Upper lobe of left lung (tissue), 6 donors: ENCODE results near the gene KLHL33. TPM values are rescaled to one million over a fixed set of nuclear protein-coding genes. Genes with fewer than 3 reads are reported as not detected.

Experiments
- ATAC-seq, 2 donors: fragments of 200-7000 bp; cut with Tn5 transposase; one replicate each; pipeline ENCODE4 v1.9.1; 2022; ENCODE audit warnings: mild to moderate bottlenecking in 2 of 2, moderate library complexity in 2 of 2; ENCODE audit not compliant: low FRiP score in 2 of 2
- DNase-seq, 2 donors: peaks; one replicate each; pipeline ENCODE4 v3.0.0-alpha.2; 2019 to 2020
- H3K27ac ChIP-seq, 4 donors: fragments of 200-600 bp; sonication (generic); one replicate each; pipeline ENCODE4 v1.5.1; 2016 to 2019
- H3K27me3 ChIP-seq, 4 donors: fragments of 200-600 bp; sonication (generic); one replicate each; pipeline ENCODE4 v1.5.1; 2017 to 2019
- H3K36me3 ChIP-seq, 4 donors: fragments of 200-600 bp; sonication (generic); one replicate each; pipeline ENCODE4 v1.5.1; 2016 to 2019
- H3K4me1 ChIP-seq, 4 donors: fragments of 200-600 bp; sonication (generic); one replicate each; pipeline ENCODE4 v1.5.1; 2018 to 2019
- H3K4me3 ChIP-seq, 4 donors: fragments of 200-600 bp; sonication (generic); one replicate each; pipeline ENCODE4 v1.5.1; 2017 to 2019; ENCODE audit warnings: mild to moderate bottlenecking in 2 of 4, moderate library complexity in 1 of 4
- H3K9me3 ChIP-seq, 4 donors: fragments of 200-600 bp; sonication (generic); one replicate each; pipeline ENCODE4 v1.5.1; 2018 to 2019
- CTCF ChIP-seq, 6 experiments: fragments of 450-650 bp in 4 of 6; fragments of 200-600 bp in 2 of 6; sonication (generic) in 2 of 6; IDR thresholded peaks; one replicate each; pipeline ENCODE4 v1.5.1; 2016 to 2019; ENCODE audit warnings: antibody characterized with exemption in 6 of 6
- EP300 ChIP-seq, 4 donors: sonication (generic); formaldehyde crosslinking; IDR thresholded peaks; one replicate each; pipeline ENCODE4 v1.5.1; 2017; ENCODE audit warnings: antibody characterized with exemption in 4 of 4, control low read depth in 2 of 4
- POLR2A ChIP-seq, 4 donors: fragments of 450-650 bp; IDR thresholded peaks; one replicate each; pipeline ENCODE4 v1.5.1; 2016 to 2017; ENCODE audit warnings: antibody characterized with exemption in 4 of 4, mild to moderate bottlenecking in 2 of 4
- POLR2AphosphoS5 ChIP-seq, 2 donors: sonication (generic); formaldehyde crosslinking; IDR thresholded peaks; one replicate each; pipeline ENCODE4 v1.5.1; 2017; ENCODE audit warnings: antibody characterized with exemption in 2 of 2
- WGBS, 2 donors: methylation state at CpG; one replicate each; pipeline ENCODE4 v1.1.5; 2017 to 2018; 5-methylcytosine and 5-hydroxymethylcytosine counted together
- total RNA-seq, 6 donors: library from RNA; depleted of rRNA in 4 of 6; stranded (reverse); fragments of >200 nt in 4 of 6; gene quantifications; one replicate each; pipeline versions ENCODE4 v1.1.0 to v1.2.1, GENCODE V29; 2016 to 2021
- donor health status: DM: no; HTN: no; CAD: no; lungs with moderate emphysema.
- donor health status: DM: no; HTN: yes; CAD: no; lungs with severe emphysema.

The KLHL33 gene
- total RNA-seq, 6 donors from 2014 or later: 0.22 to 0.60 (median 0.24) TPM; not detected in 3

DNA sequence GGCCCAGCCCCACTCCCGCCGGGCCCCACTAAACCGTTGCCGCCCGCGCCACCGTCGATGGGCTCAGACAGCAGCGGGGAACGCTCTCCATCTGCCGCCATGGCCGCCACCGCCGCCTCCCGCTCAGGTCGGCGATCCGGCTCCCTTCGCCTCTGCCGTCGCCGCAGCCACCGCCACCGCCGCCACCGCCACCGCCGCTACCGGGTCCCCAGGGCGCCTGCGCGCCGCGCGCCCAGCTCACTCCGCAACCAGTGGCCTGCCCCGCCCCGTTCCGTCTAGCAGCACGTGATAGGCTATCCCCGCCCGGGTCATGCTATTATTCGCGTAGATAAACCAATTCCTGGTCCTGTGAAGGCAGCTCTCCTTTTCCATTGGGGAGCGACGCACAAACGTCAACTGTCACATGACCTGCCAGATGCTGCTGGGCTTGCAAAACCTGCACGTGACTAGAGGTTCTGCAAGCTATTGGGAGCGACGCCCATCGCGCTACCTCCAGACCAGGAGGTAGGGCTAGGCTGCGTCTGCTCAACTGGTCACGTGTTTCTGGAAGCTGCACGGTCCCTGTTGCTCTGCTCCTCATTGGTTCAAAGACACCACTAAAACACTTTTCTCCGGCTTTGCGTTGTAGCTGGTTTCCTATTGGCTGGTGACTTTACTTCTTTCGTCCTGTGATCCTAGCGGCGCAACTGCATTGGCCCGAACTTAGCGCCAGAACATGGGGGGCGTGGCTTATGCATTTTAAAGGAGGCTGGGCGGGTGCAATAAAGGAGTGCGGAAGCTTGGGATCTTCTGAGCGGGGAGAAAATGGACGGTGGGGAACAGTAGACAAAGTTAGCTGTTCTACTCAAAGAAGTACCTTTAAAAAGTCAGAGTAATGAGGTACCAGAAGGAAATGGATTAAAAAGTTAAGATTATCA, 25.5 kb upstream of the KLHL33 start, which contains the start of gene PIP4P1:
TSS of gene PIP4P1 (minus strand) at position 210 of the 917 bp plus-strand sequence. CDS start at position 101, 109 bp downstream.
- WGBS, 2 donors: 1% methylated on average over 29 to 46 of the region's 67 CpGs
- Histone ChIP-seq H3K27ac (peak within 1 kb of the TSS; percentile 86 to 99 (median 96)), H3K36me3 (peaks cover 8 to 36% (median 30%) of the 10 kb centered on the region in 4 donors), H3K27me3 (no peaks in the 10 kb centered on the region), H3K4me3 (peak within 1 kb of the TSS; percentile 80 to 98 (median 92)), H3K9me3 (no peaks in the 10 kb centered on the region), H3K4me1 (peaks cover 13 to 41% (median 26%) of the 10 kb centered on the region in 4 donors)
- ATAC-seq: peak; percentile 98 to 99
- peak in 4 of 6 experiments; percentile 11 to 22 (median 16) for TF ChIP-seq CTCF (IDR thresholded peaks at IDR 0.05)
- peak in 1 of 4 donors; percentile 59 for TF ChIP-seq EP300 (IDR thresholded peaks at IDR 0.05)
- peak; percentile 83 to 87 for TF ChIP-seq POLR2AphosphoS5 (IDR thresholded peaks at IDR 0.05)
- peak in 3 of 4 donors; percentile 91 to 96 (median 92) for TF ChIP-seq POLR2A (IDR thresholded peaks at IDR 0.05)
- DNase-seq: peak; percentile 99 to 100

DNA sequence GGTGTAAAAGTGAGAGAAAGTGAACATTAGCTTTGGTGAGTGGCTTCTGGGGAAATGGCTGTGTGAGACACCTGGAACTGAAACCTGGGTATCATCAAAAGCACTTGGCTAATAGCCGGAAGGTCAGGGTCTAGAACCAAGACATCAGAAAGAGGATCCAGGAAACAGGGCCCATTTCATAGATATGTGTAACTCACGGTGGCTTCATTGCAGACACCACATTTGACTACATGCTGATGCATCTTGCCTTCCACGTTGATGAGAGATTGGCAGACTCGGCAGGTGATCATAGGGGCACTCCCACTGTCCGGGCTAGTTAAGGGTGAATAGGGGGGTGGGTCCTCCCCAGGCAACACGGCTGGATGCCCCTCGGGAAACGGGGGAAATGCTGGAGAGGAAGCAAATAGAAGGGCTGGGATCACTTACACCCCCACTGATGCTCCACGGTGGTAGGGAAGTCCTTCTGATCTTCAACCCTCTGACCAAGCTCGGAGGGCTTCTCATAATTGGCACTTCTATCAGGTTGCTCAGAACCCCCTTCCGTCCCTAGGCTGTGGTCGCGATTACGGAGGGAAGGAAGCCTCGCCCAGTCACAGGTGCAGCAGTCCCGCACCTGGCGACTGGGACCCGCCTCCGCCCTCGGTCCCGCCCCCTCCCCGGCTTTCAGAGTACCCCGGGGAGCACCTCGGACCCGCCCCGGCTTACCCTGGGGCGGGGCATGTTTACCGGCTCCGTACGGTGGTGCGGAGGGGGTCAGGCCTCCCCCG, 24.7 kb upstream of the KLHL33 start:
- no peaks in the 10 kb centered on the region for H3K9me3 ChIP-seq
- peaks cover 8 to 39% (median 30%) of the 10 kb centered on the region in 4 donors for H3K36me3 ChIP-seq
- H3K27me3 ChIP-seq: no peaks in the 10 kb centered on the region
- WGBS, 2 donors: 3 to 16% methylated on average over 8 to 30 of the region's 32 CpGs
- TF ChIP-seq POLR2A (IDR thresholded peaks at IDR 0.05): no peak
- no peak for TF ChIP-seq EP300 (IDR thresholded peaks at IDR 0.05)
- no peak for TF ChIP-seq POLR2AphosphoS5 (IDR thresholded peaks at IDR 0.05)
- no peak for TF ChIP-seq CTCF (IDR thresholded peaks at IDR 0.05)
- ATAC-seq (peak in 1 of 2 donors; percentile 31), DNase-seq (peak in 1 of 2 donors; percentile 66)
- peak overlapping the region; percentile 86 to 99 (median 96) for H3K27ac ChIP-seq
- peaks cover 21 to 50% (median 34%) of the 10 kb centered on the region in 4 donors for H3K4me1 ChIP-seq
- H3K4me3 ChIP-seq: peak overlapping the region; percentile 80 to 98 (median 92)

DNA sequence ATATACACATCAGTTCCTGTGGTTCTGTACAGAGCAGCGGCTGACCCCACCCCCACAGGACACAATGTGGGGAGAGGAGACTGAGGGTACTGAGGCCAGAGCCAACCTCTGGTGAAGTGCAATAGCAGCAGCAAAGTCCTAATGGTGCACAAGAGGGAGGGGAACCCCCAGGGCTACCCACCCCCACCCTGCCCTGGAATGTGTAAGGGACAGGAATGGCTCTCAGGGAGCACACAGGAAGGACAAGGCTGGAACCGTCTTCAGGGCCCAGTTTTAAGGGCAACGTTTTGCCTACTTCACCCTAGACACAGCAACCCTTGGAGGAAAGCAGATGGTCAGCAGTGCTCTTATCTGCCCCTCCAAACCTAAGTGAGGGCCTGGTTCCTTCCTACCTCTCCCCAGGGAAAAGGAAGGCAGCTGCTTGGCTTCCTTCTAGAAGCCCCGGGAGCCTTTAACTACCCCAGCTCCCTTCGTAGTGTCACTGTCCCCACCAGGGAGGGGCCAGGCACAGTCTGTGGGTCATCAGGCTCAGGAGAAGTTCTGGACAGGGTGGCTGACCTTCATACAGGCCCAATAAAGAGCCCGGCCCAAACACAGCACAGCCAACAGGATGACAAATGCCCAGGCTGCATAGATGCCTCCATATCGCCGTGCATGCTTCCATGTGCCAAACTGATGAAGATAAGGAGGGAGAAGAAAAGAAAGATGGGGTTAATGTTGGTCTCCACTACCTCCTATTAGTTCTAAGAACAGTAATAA, 22.2 kb upstream of the KLHL33 start:
- Histone ChIP-seq H3K4me3 (no peak overlapping the region), H3K9me3 (no peaks in the 10 kb centered on the region), H3K27me3 (no peaks in the 10 kb centered on the region), H3K36me3 (peaks cover 8 to 39% (median 30%) of the 10 kb centered on the region in 4 donors), H3K27ac (peak overlapping the region in 1 of 4 donors; percentile 30), H3K4me1 (peaks cover 32 to 65% (median 45%) of the 10 kb centered on the region in 4 donors)
- TF ChIP-seq EP300 (IDR thresholded peaks at IDR 0.05) (no peak), POLR2AphosphoS5 (IDR thresholded peaks at IDR 0.05) (no peak), POLR2A (IDR thresholded peaks at IDR 0.05) (no peak), CTCF (IDR thresholded peaks at IDR 0.05) (no peak)
- DNase-seq (no peak), ATAC-seq (no peak)
- WGBS, 2 donors: 57 to 82% methylated on average over 5 to 8 of the region's 8 CpGs

DNA sequence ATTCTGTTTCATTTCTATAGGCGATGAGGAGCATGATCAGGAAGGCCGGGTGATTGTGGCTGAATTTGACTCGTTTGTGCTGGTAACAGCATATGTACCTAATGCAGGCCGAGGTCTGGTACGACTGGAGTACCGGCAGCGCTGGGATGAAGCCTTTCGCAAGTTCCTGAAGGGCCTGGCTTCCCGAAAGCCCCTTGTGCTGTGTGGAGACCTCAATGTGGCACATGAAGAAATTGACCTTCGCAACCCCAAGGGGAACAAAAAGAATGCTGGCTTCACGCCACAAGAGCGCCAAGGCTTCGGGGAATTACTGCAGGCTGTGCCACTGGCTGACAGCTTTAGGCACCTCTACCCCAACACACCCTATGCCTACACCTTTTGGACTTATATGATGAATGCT, 21.0 kb upstream of the KLHL33 start:
- TF ChIP-seq EP300 (IDR thresholded peaks at IDR 0.05): no peak
- H3K27ac ChIP-seq: no peak overlapping the region
- ATAC-seq (no peak), DNase-seq (no peak)
- H3K36me3 ChIP-seq: peaks cover 8 to 48% (median 34%) of the 10 kb centered on the region in 4 donors
- no peaks in the 10 kb centered on the region for H3K9me3 ChIP-seq
- H3K4me3 ChIP-seq: no peak overlapping the region
- WGBS, 2 donors: 58 to 83% methylated on average over 12 to 13 of the region's 13 CpGs
- H3K4me1 ChIP-seq: peaks cover 34 to 67% (median 45%) of the 10 kb centered on the region in 4 donors
- H3K27me3 ChIP-seq: no peaks in the 10 kb centered on the region
